H1 (cell line): ENCODE results near the gene C1orf56. TPM values are rescaled to one million over a fixed set of nuclear protein-coding genes. Genes with fewer than 3 reads are reported as not detected.

Source experiments
- CTCF ChIA-PET: fragments of 300-600 bp; sonication (Branson Sonifier 250); formaldehyde crosslinking; loops from one replicate; lab custom pipeline; 2021; ENCODE audit not compliant: partially characterized antibody; lab: Charles Lee
- POLR2A ChIA-PET: fragments of 300-600 bp; sonication (Branson Sonifier 250); formaldehyde crosslinking; loops from one replicate; lab custom pipeline; 2021; ENCODE audit warnings: inconsistent platforms; ENCODE audit not compliant: partially characterized antibody; lab: Charles Lee
- DNase-seq, 2 experiments: peaks; one replicate each; pipeline versions ENCODE4 v3.0.0 to v3.0.0-alpha.2; 2010 to 2022; ENCODE audit warnings: low spot score in 2 of 2, low read depth in 1 of 2, mixed read lengths in 1 of 2
- FAIRE-seq: peaks from 2 replicates; lab custom pipeline; 2011; peaks lifted over from hg19 to GRCh38; lab: Jason Lieb, UNC
- H2AFZ ChIP-seq: 2 replicates; pipeline ENCODE4 v1.8.1; 2012; ENCODE audit warnings: low read length, inconsistent platforms
- H2AK5ac ChIP-seq: 2 replicates; pipeline ENCODE4 v1.6.1; 2013; ENCODE audit warnings: low read depth, low read length
- H2BK120ac ChIP-seq: replicated peaks from 2 replicates; pipeline ENCODE3; 2013; ENCODE audit warnings: low read depth, low read length, inconsistent platforms
- H2BK12ac ChIP-seq: 2 replicates; pipeline ENCODE4 v1.6.1; 2013; ENCODE audit warnings: low read depth, low read length
- H2BK15ac ChIP-seq: 2 replicates; pipeline ENCODE4 v1.6.1; 2013; ENCODE audit warnings: low read length
- H2BK20ac ChIP-seq: 2 replicates; pipeline ENCODE4 v1.6.1; 2013; ENCODE audit warnings: low read length
- H2BK5ac ChIP-seq: 2 replicates; pipeline ENCODE4 v1.6.1; 2013; ENCODE audit warnings: low read depth, low read length
- H3K14ac ChIP-seq: 2 replicates; pipeline ENCODE4 v1.6.1; 2013; ENCODE audit warnings: inconsistent platforms; ENCODE audit not compliant: insufficient read length
- H3K18ac ChIP-seq: 2 replicates; pipeline ENCODE4 v1.6.1; 2013; ENCODE audit warnings: low read length; ENCODE audit errors: extremely low read depth
- H3K23ac ChIP-seq: 2 replicates; pipeline ENCODE4 v1.6.1; 2013; ENCODE audit warnings: inconsistent platforms; ENCODE audit not compliant: insufficient read length
- H3K23me2 ChIP-seq: 2 replicates; pipeline ENCODE4 v1.6.1; 2013; ENCODE audit warnings: low read depth, low read length
- H3K27ac ChIP-seq: 2 replicates; pipeline ENCODE4 v1.6.1; 2011; ENCODE audit warnings: low read depth, low read length, inconsistent platforms
- H3K27me3 ChIP-seq, 4 experiments: replicated peaks in 1 of 4; 1 replicate in 1 of 4; 2 replicates in 3 of 4; pipeline versions ENCODE4 v1.6.1 to v1.8.1; 2011 to 2013; ENCODE audit warnings: low read length in 3 of 4, mild to moderate bottlenecking in 3 of 4, inconsistent platforms in 2 of 4, mixed read lengths in 2 of 4, moderate library complexity in 1 of 4; ENCODE audit not compliant: control insufficient read depth in 3 of 4, insufficient read depth in 3 of 4; ENCODE audit errors: extremely low read depth in 1 of 4
- H3K36me3 ChIP-seq, 4 experiments: 2 replicates each; pipeline versions ENCODE4 v1.6.1 to v1.8.1; 2011 to 2013; ENCODE audit warnings: mild to moderate bottlenecking in 4 of 4, low read length in 3 of 4, moderate library complexity in 2 of 4, control low read depth in 1 of 4, inconsistent platforms in 1 of 4; ENCODE audit not compliant: insufficient read depth in 4 of 4, control insufficient read depth in 2 of 4
- H3K4ac ChIP-seq: replicated peaks from 2 replicates; pipeline ENCODE3; 2013; ENCODE audit warnings: low read length, low read depth, mixed read lengths, inconsistent platforms; ENCODE audit not compliant: insufficient read length
- H3K4me1 ChIP-seq, 4 experiments: replicated peaks in 1 of 4; 1 replicate in 1 of 4; 2 replicates in 3 of 4; pipeline versions ENCODE4 v1.6.1 to v1.8.1; 2011 to 2013; ENCODE audit warnings: low read length in 3 of 4, inconsistent platforms in 2 of 4, mixed read lengths in 1 of 4; ENCODE audit not compliant: insufficient read depth in 4 of 4, control insufficient read depth in 3 of 4
- H3K4me2 ChIP-seq, 2 experiments: 2 replicates each; pipeline versions ENCODE4 v1.6.1 to v1.8.1; 2011 to 2013; ENCODE audit warnings: low read depth in 2 of 2, low read length in 2 of 2, control low read depth in 1 of 2, inconsistent platforms in 1 of 2, mild to moderate bottlenecking in 1 of 2; ENCODE audit not compliant: insufficient read depth in 1 of 2
- H3K4me3 ChIP-seq, 4 experiments: fragments of 200-600, 300-600 bp in 1 of 4; sonication (generic), shearing (Covaris generic), sonication (Bioruptor Twin) in 1 of 4; 2 replicates each; pipeline versions ENCODE4 v1.5.1 to v1.8.1; 2011 to 2016; ENCODE audit warnings: low read length in 4 of 4, low read depth in 3 of 4, control low read depth in 2 of 4, inconsistent platforms in 2 of 4, mild to moderate bottlenecking in 2 of 4, mixed read lengths in 1 of 4, moderate library complexity in 1 of 4; ENCODE audit not compliant: insufficient read depth in 2 of 4; ENCODE audit errors: extremely low read depth in 1 of 4
- H3K56ac ChIP-seq: replicated peaks from 2 replicates; pipeline ENCODE3; 2013; ENCODE audit warnings: low read depth, mild to moderate bottlenecking, mixed read lengths, low read length, inconsistent platforms; ENCODE audit not compliant: insufficient read length
- H3K79me1 ChIP-seq: 2 replicates; pipeline ENCODE4 v1.6.1; 2013; ENCODE audit warnings: low read depth, low read length, control low read depth
- H3K79me2 ChIP-seq, 2 experiments: 2 replicates each; pipeline versions ENCODE4 v1.6.1 to v1.8.1; 2012 to 2013; ENCODE audit warnings: low read length in 2 of 2, mild to moderate bottlenecking in 2 of 2, inconsistent platforms in 1 of 2; ENCODE audit not compliant: insufficient read depth in 2 of 2, control insufficient read depth in 1 of 2
- H3K9ac ChIP-seq, 4 experiments: replicated peaks in 1 of 4; 1 replicate in 1 of 4; 2 replicates in 3 of 4; pipeline versions ENCODE4 v1.6.1 to v1.8.1; 2011 to 2013; ENCODE audit warnings: low read depth in 3 of 4, low read length in 3 of 4, control low read depth in 2 of 4, mild to moderate bottlenecking in 2 of 4, moderate library complexity in 2 of 4, inconsistent platforms in 1 of 4; ENCODE audit errors: extremely low read depth in 1 of 4
- H3K9me3 ChIP-seq, 2 experiments: 2 replicates each; pipeline versions ENCODE4 v1.6.1 to v1.8.1; 2012 to 2013; ENCODE audit warnings: mild to moderate bottlenecking in 2 of 2, moderate library complexity in 2 of 2, control low read depth in 1 of 2, inconsistent platforms in 1 of 2, low read depth in 1 of 2, low read length in 1 of 2, mixed read lengths in 1 of 2; ENCODE audit not compliant: insufficient read depth in 2 of 2
- H4K20me1 ChIP-seq, 2 experiments: replicated peaks in 1 of 2; 2 replicates each; pipeline versions ENCODE3 to v1.8.1; 2011 to 2013; ENCODE audit warnings: inconsistent platforms in 2 of 2, low read length in 2 of 2, mild to moderate bottlenecking in 1 of 2; ENCODE audit not compliant: insufficient read depth in 2 of 2, control insufficient read depth in 1 of 2
- H4K5ac ChIP-seq: 2 replicates; pipeline ENCODE4 v1.6.1; 2013; ENCODE audit warnings: low read length, low read depth, mixed read lengths, inconsistent platforms; ENCODE audit not compliant: insufficient read length
- H4K8ac ChIP-seq: 2 replicates; pipeline ENCODE4 v1.8.0; 2013; ENCODE audit warnings: mild to moderate bottlenecking, moderate library complexity, low read length, inconsistent platforms; ENCODE audit not compliant: insufficient read depth; ENCODE audit errors: extremely low read depth
- H4K91ac ChIP-seq: replicated peaks from 2 replicates; pipeline ENCODE3; 2013; ENCODE audit warnings: low read length, mixed read lengths, inconsistent platforms; ENCODE audit not compliant: insufficient read length
- CREB1 ChIP-seq: IDR thresholded peaks from 2 replicates; pipeline ENCODE4 v1.6.1; 2012; ENCODE audit warnings: inconsistent platforms
- CTCF ChIP-seq, 3 experiments: IDR thresholded peaks; 1 replicate in 2 of 3; 2 replicates in 1 of 3; pipeline versions ENCODE4 v1.5.1 to v1.6.1; 2011; ENCODE audit warnings: low read length in 3 of 3, mild to moderate bottlenecking in 3 of 3, inconsistent platforms in 2 of 3, low read depth in 1 of 3, moderate library complexity in 1 of 3; ENCODE audit not compliant: insufficient read depth in 1 of 3; ENCODE audit errors: control extremely low read depth in 1 of 3
- EZH2 ChIP-seq: fragments of 200-600 bp; sonication (generic); IDR thresholded peaks from 2 replicates; pipeline ENCODE4 v1.7.1; 2012; ENCODE audit warnings: low read depth, mild to moderate bottlenecking, moderate library complexity, low read length, inconsistent platforms; ENCODE audit not compliant: severe bottlenecking
- HDAC2 ChIP-seq, 2 experiments: fragments of 300-600 bp in 1 of 2; sonication (generic) in 1 of 2; IDR thresholded peaks; 2 replicates each; pipeline ENCODE4 v1.6.1; 2011 to 2012; ENCODE audit warnings: low read depth in 2 of 2, low read length in 2 of 2, mild to moderate bottlenecking in 2 of 2, moderate library complexity in 2 of 2, borderline replicate concordance in 1 of 2, inconsistent platforms in 1 of 2
- JUND ChIP-seq: IDR thresholded peaks from 2 replicates; pipeline ENCODE4 v1.6.1; 2011; ENCODE audit warnings: mild to moderate bottlenecking, improper control_type of control experiment, low read length
- KDM5A ChIP-seq: fragments of 200-600 bp; IDR thresholded peaks from 2 replicates; pipeline ENCODE4 v1.7.1; 2012; ENCODE audit warnings: mild to moderate bottlenecking, low read length, inconsistent platforms, mixed read lengths
- RAD21 ChIP-seq, 2 experiments: IDR thresholded peaks in 1 of 2; conservative IDR thresholded peaks in 1 of 2; 2 replicates each; pipeline ENCODE4 v1.6.1; 2011; ENCODE audit warnings: low read depth in 2 of 2, low read length in 2 of 2, improper control_type of control experiment in 1 of 2, inconsistent platforms in 1 of 2, mild to moderate bottlenecking in 1 of 2, moderate library complexity in 1 of 2
- SIRT6 ChIP-seq: IDR thresholded peaks from one replicate; pipeline ENCODE4 v1.7.1; 2012; ENCODE audit warnings: low read length, inconsistent platforms
- SP2 ChIP-seq: IDR thresholded peaks from 2 replicates; pipeline ENCODE4 v1.6.1; 2012; ENCODE audit warnings: mild to moderate bottlenecking, low read length, inconsistent platforms
- TAF1 ChIP-seq: IDR thresholded peaks from 2 replicates; pipeline ENCODE4 v1.6.1; 2011; ENCODE audit warnings: mild to moderate bottlenecking, low read depth, low read length
- WGBS, 2 experiments: shearing (Covaris generic) in 1 of 2; methylation state at CpG; one replicate each; pipeline versions ENCODE4 v1.1.6 to v1.1.7; 2013 to 2015; ENCODE audit warnings: low lambda C conversion rate in 2 of 2, mixed read lengths in 2 of 2, inconsistent platforms in 1 of 2, low coverage in 1 of 2, missing lambda C conversion rate in 1 of 2; ENCODE audit not compliant: insufficient replicate concordance in 2 of 2, insufficient coverage in 1 of 2, insufficient read length in 1 of 2; ENCODE audit errors: extremely low coverage in 1 of 2, missing lambda C conversion rate in 1 of 2; 5-methylcytosine and 5-hydroxymethylcytosine counted together
- polyA plus RNA-seq, 7 experiments: library from polyadenylated mRNA; depleted of rRNA in 3 of 7; stranded (reverse) in 5 of 7; unstranded in 2 of 7; fragments of >200 nt in 5 of 7; fragments of 200-250 nt in 2 of 7; gene quantifications; 1 replicate in 5 of 7; 2 replicates in 1 of 7; 4 replicates in 1 of 7; pipeline versions ENCODE4 v1.2.1 to v1.2.3, GENCODE V29; 2011 to 2013; ENCODE audit warnings: missing spikeins in 2 of 7, mixed read lengths in 2 of 7
- total RNA-seq: library from RNA; stranded (reverse); fragmentation: NEBNext Ultra II Directional; extraction: Animal tissue kit (Norgen Biotek cat#: 25700); gene quantifications from 2 replicates; pipeline ENCODE4 v1.2.1, GENCODE V29; 2021

C1orf56 gene
- total and polyA plus RNA-seq, 2 of the 8 experiments (the other 6 are each of a cell fraction or from before 2014, with no cell fraction given): 3.0 to 3.4 TPM

GRCh38 chr1:151024540-151025146 is 22.9 kb upstream of the C1orf56 start:
- H4K20me1 ChIP-seq: no peaks in the 10 kb centered on the region
- no peaks in the 10 kb centered on the region for H3K4me1 ChIP-seq
- no peak overlapping the region for H2BK20ac ChIP-seq
- peak; percentile 60 for FAIRE-seq
- H3K36me3 ChIP-seq: peaks cover 2 to 20% (median 11%) of the 10 kb centered on the region in 4 experiments; a peak in 7 of 8 replicates
- H2BK5ac ChIP-seq: no peak overlapping the region
- H3K56ac ChIP-seq: no peak overlapping the region
- no peaks in the 10 kb centered on the region for H3K79me1 ChIP-seq
- peak; percentile 73 to 94 for DNase-seq
- H4K5ac ChIP-seq: no peak overlapping the region
- H3K23ac ChIP-seq: no peak overlapping the region
- no peak overlapping the region for H3K4me3 ChIP-seq
- H3K23me2 ChIP-seq: no peaks in the 10 kb centered on the region
- POLR2A ChIA-PET: interaction anchor here (0.6 to 1.9 kb wide), 8 partner anchors 18 to 101 kb away, joined by 3 to 14 read pairs (median 4); partner anchors contain the start of genes C1orf56 and MINDY1
- 52% methylated on average over 6 of the region's 6 CpGs; no CpG with 5 or more reads in 1 of the 2 experiments for WGBS, 2 experiments
- H4K8ac ChIP-seq: peak overlapping the region; percentile 54; the same call in 1 of the 2 replicates
- H2BK12ac ChIP-seq: no peak overlapping the region
- CTCF ChIA-PET: interaction anchor here (0.5 to 3.1 kb wide), 35 partner anchors 10 to 370 kb away, joined by 3 to 33 read pairs (median 4); partner anchors contain the start of genes BNIPL, C1orf56, CDC42SE1 and GABPB2
- no peak overlapping the region for H3K27ac ChIP-seq
- no peak overlapping the region for H2BK120ac ChIP-seq
- H2BK15ac ChIP-seq: no peak overlapping the region
- no peak overlapping the region for H2AK5ac ChIP-seq
- no peak overlapping the region for H2AFZ ChIP-seq
- no peak overlapping the region for H4K91ac ChIP-seq
- H3K27me3 ChIP-seq: no peaks in the 10 kb centered on the region
- no peaks in the 10 kb centered on the region for H3K79me2 ChIP-seq
- H3K4me2 ChIP-seq: no peak overlapping the region
- no peak overlapping the region for H3K14ac ChIP-seq
- no peaks in the 10 kb centered on the region for H3K9me3 ChIP-seq
- no peak overlapping the region for H3K4ac ChIP-seq
- no peak overlapping the region for H3K18ac ChIP-seq
- no peak overlapping the region for H3K9ac ChIP-seq
- TF ChIP-seq CREB1: peak; percentile 47; the same call in 1 of the 2 replicates
- no peak for TF ChIP-seq SP2
- peak; percentile 87 to 93 for TF ChIP-seq RAD21 (IDR thresholded peaks at IDR 0.05 in 1 of 2, conservative IDR thresholded peaks at IDR 0.05 in 1 of 2; ENCODE audit: low read depth in 2 of 2, low read length in 2 of 2)
- TF ChIP-seq CTCF (IDR thresholded peaks at IDR 0.05; ENCODE audit: control extremely low read depth in 1 of 3, insufficient read depth in 1 of 3, low read depth in 1 of 3, low read length in 3 of 3): peak; percentile 87 to 95 (median 94)
- no peak for TF ChIP-seq HDAC2 (IDR thresholded peaks at IDR 0.05; ENCODE audit: borderline replicate concordance in 1 of 2, low read depth in 2 of 2, low read length in 2 of 2)
- TF ChIP-seq JUND: no peak; the same call in 1 of the 2 replicates
- TF ChIP-seq TAF1: 0 out of 2 replicates have a peak, but pooled peaks have one; percentile 18
- no peak for TF ChIP-seq KDM5A
- TF ChIP-seq SIRT6: no peak
- no peak for TF ChIP-seq EZH2
